T-cell (primary cell): ENCODE data around the gene NEUROG3. TPM values are rescaled to one million over a fixed set of nuclear protein-coding genes. Genes with fewer than 3 reads are reported as not detected.
"Not testable (repeated sequence)": the region's sequence is repeated elsewhere in the genome, so short reads cannot be mapped to it uniquely, and the experiment has no call there.

Experiments used
- ATAC-seq, 4 experiments: fragments of 200-7000 bp in 3 of 4; fragments of 150-1000 bp in 1 of 4; cut with Tn5 transposase; replicated peaks in 1 of 4; 1 replicate in 3 of 4; 2 replicates in 1 of 4; pipeline ENCODE4 v1.10.0; 2021; ENCODE audit warnings: moderate library complexity in 3 of 4, mild to moderate bottlenecking in 2 of 4, moderate number of reproducible peaks in 1 of 4
- CTCF ChIA-PET, 2 donors: fragments of 300-600 bp; sonication (Branson Sonifier 250); formaldehyde crosslinking; loops; one replicate each; lab custom pipeline; 2022; ENCODE audit warnings: antibody characterized with exemption in 2 of 2; lab: Charles Lee
- POLR2A ChIA-PET, 2 donors: fragments of 300-600 bp; sonication (Branson Sonifier 250); formaldehyde crosslinking; loops; one replicate each; lab custom pipeline; 2022; ENCODE audit warnings: antibody characterized with exemption in 2 of 2; lab: Charles Lee
- DNase-seq, 35 experiments: peaks; one replicate each; pipeline versions ENCODE4 v3.0.0 to v3.0.0-alpha.2; 2013 to 2023
- H3K27ac ChIP-seq: one replicate; pipeline ENCODE4 v1.5.1; 2013; ENCODE audit warnings: low read length
- H3K27me3 ChIP-seq, 2 experiments: replicated peaks in 1 of 2; 1 replicate in 1 of 2; 2 replicates in 1 of 2; pipeline versions ENCODE4 v1.6.1 to v1.7.0; 2013; ENCODE audit warnings: low read length in 1 of 2, mixed read lengths in 1 of 2; ENCODE audit not compliant: control insufficient read depth in 2 of 2, insufficient read depth in 2 of 2; ENCODE audit errors: extremely low read depth in 1 of 2
- H3K36me3 ChIP-seq, 2 donors: 1 replicate in 1 of 2; 2 replicates in 1 of 2; pipeline versions ENCODE4 v1.6.1 to v1.7.0; 2013; ENCODE audit warnings: low read length in 1 of 2; ENCODE audit not compliant: control insufficient read depth in 2 of 2, insufficient read depth in 1 of 2; ENCODE audit errors: extremely low read depth in 1 of 2
- H3K4me1 ChIP-seq, 2 experiments: 1 replicate in 1 of 2; 2 replicates in 1 of 2; pipeline versions ENCODE4 v1.6.1 to v1.7.0; 2013; ENCODE audit warnings: low read length in 2 of 2, mixed read lengths in 1 of 2; ENCODE audit not compliant: insufficient read depth in 2 of 2, control insufficient read depth in 1 of 2; ENCODE audit errors: extremely low read depth in 1 of 2
- H3K4me3 ChIP-seq, 2 donors: 1 replicate in 1 of 2; 2 replicates in 1 of 2; pipeline versions ENCODE4 v1.5.1 to v1.7.0; 2013; ENCODE audit warnings: mild to moderate bottlenecking in 2 of 2, low read length in 1 of 2, moderate library complexity in 1 of 2; ENCODE audit not compliant: control insufficient read depth in 1 of 2; ENCODE audit errors: extremely low read depth in 1 of 2
- H3K9me3 ChIP-seq: 2 replicates; pipeline ENCODE4 v1.7.0; 2013
- H3K27ac Mint-ChIP-seq, 2 donors: one replicate each; pipeline ENCODE4 v1.8.0; 2020 to 2021; ENCODE audit warnings: mild to moderate bottlenecking in 2 of 2, mixed read lengths in 2 of 2
- H3K27me3 Mint-ChIP-seq, 2 donors: one replicate each; pipeline ENCODE4 v1.8.0; 2021 to 2022; ENCODE audit warnings: mixed read lengths in 2 of 2
- H3K36me3 Mint-ChIP-seq: one replicate; pipeline ENCODE4 v1.8.0; 2021; ENCODE audit warnings: mixed read lengths
- H3K4me1 Mint-ChIP-seq, 3 donors: one replicate each; pipeline ENCODE4 v1.8.0; 2020 to 2022; ENCODE audit warnings: mixed read lengths in 3 of 3, mild to moderate bottlenecking in 1 of 3
- H3K4me3 Mint-ChIP-seq, 3 donors: one replicate each; pipeline ENCODE4 v1.8.0; 2020 to 2022; ENCODE audit warnings: mild to moderate bottlenecking in 3 of 3, mixed read lengths in 3 of 3, moderate library complexity in 3 of 3
- H3K9me3 Mint-ChIP-seq, 3 donors: one replicate each; pipeline ENCODE4 v1.8.0; 2020 to 2022; ENCODE audit warnings: mixed read lengths in 3 of 3
- WGBS: methylation state at CpG from one replicate; pipeline ENCODE4 v1.1.5; 2013; ENCODE audit warnings: missing lambda C conversion rate; ENCODE audit not compliant: insufficient coverage; 5-methylcytosine and 5-hydroxymethylcytosine counted together
- total RNA-seq, 35 experiments: library from RNA in 6 of 35; stranded (reverse) in 6 of 35; fragments of 120-200 nt in 1 of 35; gene quantifications; one replicate each; pipeline versions ENCODE4 v1.2.1 to v1.2.4 and lab custom pipeline; 2013 to 2026

The NEUROG3 gene
- total RNA-seq, 5 donors from 2014 or later (not counting 1 experiment from before 2014, with no cell fraction given): not detected

- H3K27ac ChIP-seq: no peak overlapping the region
- ChIA-PET CTCF (no interaction called here), POLR2A (no interaction called here)
- no peak overlapping the region for H3K4me3 Mint-ChIP-seq
- no peaks in the 10 kb centered on the region for H3K36me3 ChIP-seq
- DNase-seq: no peak
- H3K36me3 Mint-ChIP-seq: peaks cover 7% of the 10 kb centered on the region
- no peak overlapping the region for H3K27ac Mint-ChIP-seq
- peaks cover 9 to 35% (median 15%) of the 10 kb centered on the region in 3 donors for H3K9me3 Mint-ChIP-seq
- H3K9me3 ChIP-seq: no peaks in the 10 kb centered on the region
- ATAC-seq: no peak
- H3K27me3 Mint-ChIP-seq: peaks cover 2 to 4% of the 10 kb centered on the region in 2 donors
- H3K4me3 ChIP-seq: no peak overlapping the region
- 97% methylated on average over 4 of the region's 6 CpGs for WGBS
- no peaks in the 10 kb centered on the region for H3K4me1 ChIP-seq
- peaks cover 0 to 12% of the 10 kb centered on the region in 2 experiments for H3K27me3 ChIP-seq
- H3K4me1 Mint-ChIP-seq: no peaks in the 10 kb centered on the region
Measured at GRCh38 chr10:69537449-69537848, 35.8 kb downstream of the NEUROG3 start.

DNA sequence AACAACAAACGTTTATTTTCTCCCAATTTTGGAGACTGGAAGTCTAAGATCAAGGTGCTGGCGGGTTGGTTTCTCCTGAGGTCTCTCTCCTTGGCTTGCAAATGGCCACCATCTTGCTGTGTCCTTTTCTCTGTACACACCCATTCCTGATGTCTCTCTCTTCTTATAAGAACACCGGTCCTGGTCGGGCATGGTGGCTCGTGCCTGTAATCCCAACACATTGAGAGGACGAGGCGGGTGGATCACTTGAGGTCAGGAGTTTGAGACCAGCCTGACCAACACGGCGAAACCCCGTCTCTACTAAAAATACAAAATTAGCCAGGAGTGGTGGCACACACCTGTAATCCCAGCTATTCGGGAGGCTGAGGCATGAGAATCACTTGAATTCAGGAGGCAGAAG lies 36.7 kb downstream of the NEUROG3 start:
- ATAC-seq, H3K4me3 ChIP-seq, H3K36me3 ChIP-seq, H3K4me1 Mint-ChIP-seq, POLR2A ChIA-PET, H3K9me3 ChIP-seq, H3K27ac Mint-ChIP-seq, H3K4me1 ChIP-seq, DNase-seq, H3K4me3 Mint-ChIP-seq, CTCF ChIA-PET, H3K27ac ChIP-seq, H3K36me3 Mint-ChIP-seq, H3K27me3 Mint-ChIP-seq: not testable (repeated sequence)
- 86% methylated on average over 8 of the region's 11 CpGs for WGBS
- H3K27me3 ChIP-seq: peaks cover 0 to 12% of the 10 kb centered on the region in 2 experiments
- H3K9me3 Mint-ChIP-seq: peaks cover 9 to 28% (median 12%) of the 10 kb centered on the region in 3 donors

GRCh38 chr10:69533658-69534057 lies 39.6 kb downstream of the NEUROG3 start:
- ChIA-PET CTCF (no interaction called here), POLR2A (no interaction called here)
- H3K27me3 ChIP-seq: peaks cover 0 to 6% of the 10 kb centered on the region in 2 experiments
- Mint-ChIP-seq H3K9me3 (peaks cover 4 to 19% (median 12%) of the 10 kb centered on the region in 3 donors), H3K4me3 (no peak overlapping the region), H3K27me3 (peaks cover 3 to 12% of the 10 kb centered on the region in 2 donors), H3K36me3 (peaks cover 4% of the 10 kb centered on the region), H3K27ac (no peak overlapping the region), H3K4me1 (no peaks in the 10 kb centered on the region)
- WGBS: 86% methylated on average over 3 of the region's 3 CpGs
- no peak overlapping the region for H3K27ac ChIP-seq
- no peaks in the 10 kb centered on the region for H3K4me1 ChIP-seq
- H3K4me3 ChIP-seq: no peak overlapping the region
- ATAC-seq (no peak), DNase-seq (no peak)
- H3K9me3 ChIP-seq: no peaks in the 10 kb centered on the region
- H3K36me3 ChIP-seq: no peaks in the 10 kb centered on the region

DNA sequence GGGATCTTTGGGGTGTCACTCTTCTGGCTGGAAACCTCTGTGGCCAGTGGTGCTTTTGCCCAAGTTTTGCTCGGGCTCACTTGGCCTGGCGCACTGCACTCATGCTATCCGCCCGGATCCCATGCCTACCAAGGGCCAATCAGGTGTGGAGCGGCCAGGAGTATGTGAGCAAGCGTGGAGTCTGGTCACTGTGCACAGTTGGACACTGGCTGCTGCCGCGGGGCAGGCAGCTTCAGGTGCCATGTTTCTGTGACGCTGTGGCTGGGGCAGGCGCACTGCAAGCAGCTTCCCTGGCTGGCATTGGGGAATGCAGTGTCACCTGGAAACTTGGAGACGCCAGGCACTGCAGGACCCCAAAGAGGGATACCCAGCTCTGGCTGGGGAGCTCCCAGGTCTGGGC lies 45.3 kb downstream of the NEUROG3 start:
- Histone ChIP-seq H3K4me3 (no peak overlapping the region), H3K27ac (no peak overlapping the region), H3K4me1 (no peaks in the 10 kb centered on the region), H3K9me3 (no peaks in the 10 kb centered on the region), H3K36me3 (no peaks in the 10 kb centered on the region), H3K27me3 (peaks cover 0 to 5% of the 10 kb centered on the region in 2 experiments)
- peaks cover 4% of the 10 kb centered on the region for H3K36me3 Mint-ChIP-seq
- ATAC-seq (no peak), DNase-seq (no peak)
- no peak overlapping the region for H3K4me3 Mint-ChIP-seq
- WGBS: 97% methylated on average over 10 of the region's 11 CpGs
- peaks cover 0 to 4% (median 3%) of the 10 kb centered on the region in 3 donors for H3K9me3 Mint-ChIP-seq
- H3K4me1 Mint-ChIP-seq: no peaks in the 10 kb centered on the region
- no peak overlapping the region for H3K27ac Mint-ChIP-seq
- H3K27me3 Mint-ChIP-seq: peaks cover 5 to 19% of the 10 kb centered on the region in 2 donors
- ChIA-PET CTCF (no interaction called here), POLR2A (interaction anchor here in 1 of 2 donors (0.6 kb wide), 1 partner anchor 123 kb away, joined by 3 read pairs; no protein-coding TSS in a partner anchor)

Other genes starting within 250 kb of the NEUROG3 start
- gene TACR2, start 156.5 kb downstream of the NEUROG3 start, total RNA-seq: not detected
- 1 to 10 TPM; 2.9 to 8.2 (median 6.2) TPM for gene TSPAN15, start 122.0 kb downstream of the NEUROG3 start, total RNA-seq
- gene FAM241B, start 56.8 kb upstream of the NEUROG3 start, total RNA-seq: 10 to 100 TPM in 1 of 5 donors, 1 to 10 TPM in 4; 7.4 to 11.8 (median 9.2) TPM
- gene COL13A1, start 228.5 kb upstream of the NEUROG3 start, total RNA-seq: under 1 TPM in 1 of 5 donors, not detected in 4; 0.09 TPM